HL-60 (cell line): Measurements from ENCODE around the gene ATG10.

Source experiments
- GABPA ChIP-seq: IDR thresholded peaks from 2 replicates; pipeline ENCODE4 v1.6.1; 2012; ENCODE audit warnings: low read depth
- POLR2AphosphoS5 ChIP-seq: IDR thresholded peaks from 2 replicates; pipeline ENCODE4 v1.6.1; 2012; ENCODE audit warnings: low read depth
- SPI1 ChIP-seq: IDR thresholded peaks from 2 replicates; pipeline ENCODE4 v1.6.1; 2012; ENCODE audit warnings: low read depth, mild to moderate bottlenecking, borderline replicate concordance
- TF ChIP-seq, protein P1 (sequence below): IDR thresholded peaks from one replicate; pipeline ENCODE4 v1.5.1; 2011; ENCODE audit warnings: low read length, control low read depth, inconsistent platforms; ENCODE audit not compliant: insufficient read depth

DNA sequence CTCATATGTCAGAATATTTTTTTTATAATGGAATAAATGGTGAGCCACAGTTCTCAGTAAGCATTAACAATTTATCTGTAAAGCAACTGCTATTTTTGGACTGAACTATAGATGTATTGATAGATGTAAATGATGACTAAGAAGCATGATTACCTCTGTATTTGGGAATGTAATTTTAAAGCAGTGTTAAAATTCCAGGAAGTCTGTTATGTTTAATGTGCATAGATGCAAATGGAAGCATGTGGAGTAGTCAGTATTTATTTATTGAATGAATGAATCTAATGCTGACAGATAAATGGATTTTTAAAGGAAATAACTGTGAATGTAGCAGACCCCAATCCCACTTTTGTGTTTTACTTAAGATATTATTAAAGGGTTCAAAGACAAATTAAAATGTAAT lies 95.0 kb downstream of the ATG10 start:
- TF ChIP-seq, protein P1, sequence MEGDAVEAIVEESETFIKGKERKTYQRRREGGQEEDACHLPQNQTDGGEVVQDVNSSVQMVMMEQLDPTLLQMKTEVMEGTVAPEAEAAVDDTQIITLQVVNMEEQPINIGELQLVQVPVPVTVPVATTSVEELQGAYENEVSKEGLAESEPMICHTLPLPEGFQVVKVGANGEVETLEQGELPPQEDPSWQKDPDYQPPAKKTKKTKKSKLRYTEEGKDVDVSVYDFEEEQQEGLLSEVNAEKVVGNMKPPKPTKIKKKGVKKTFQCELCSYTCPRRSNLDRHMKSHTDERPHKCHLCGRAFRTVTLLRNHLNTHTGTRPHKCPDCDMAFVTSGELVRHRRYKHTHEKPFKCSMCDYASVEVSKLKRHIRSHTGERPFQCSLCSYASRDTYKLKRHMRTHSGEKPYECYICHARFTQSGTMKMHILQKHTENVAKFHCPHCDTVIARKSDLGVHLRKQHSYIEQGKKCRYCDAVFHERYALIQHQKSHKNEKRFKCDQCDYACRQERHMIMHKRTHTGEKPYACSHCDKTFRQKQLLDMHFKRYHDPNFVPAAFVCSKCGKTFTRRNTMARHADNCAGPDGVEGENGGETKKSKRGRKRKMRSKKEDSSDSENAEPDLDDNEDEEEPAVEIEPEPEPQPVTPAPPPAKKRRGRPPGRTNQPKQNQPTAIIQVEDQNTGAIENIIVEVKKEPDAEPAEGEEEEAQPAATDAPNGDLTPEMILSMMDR = no peak
- TF ChIP-seq POLR2AphosphoS5 = no peak
- no peak for TF ChIP-seq GABPA
- TF ChIP-seq SPI1 = no peak
